SKM-1 treated with dmso at 0.1 percent for 144 hours (cell line): ENCODE results near the gene BBS9.
"Not testable (repeated sequence)": the region's sequence is repeated elsewhere in the genome, so short reads cannot be mapped to it uniquely, and the experiment has no call there.

Source experiments
- DNase-seq: peaks from one replicate; lab custom pipeline; 2025; ENCODE audit not compliant: unreplicated experiment; lab: John Stamatoyannopoulos, UW

Gene BBS9

DNA sequence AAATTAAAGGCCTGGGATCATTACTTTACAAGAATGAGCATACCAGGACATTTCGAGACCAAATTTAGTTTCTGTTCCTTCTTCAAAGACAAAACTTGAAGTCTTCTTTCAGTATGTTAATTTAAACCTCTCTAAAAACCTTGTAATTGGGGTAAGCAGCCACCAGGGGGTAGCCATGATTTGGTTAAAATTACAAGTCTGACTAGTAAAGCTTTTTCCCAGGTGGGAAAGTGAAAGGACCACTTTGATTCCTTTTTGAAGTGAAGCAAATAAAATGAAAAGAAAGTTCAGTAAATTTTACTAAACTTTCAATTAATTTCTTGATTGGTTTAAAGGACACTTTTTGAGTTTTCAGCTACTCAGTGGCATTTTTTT is 294.3 kb downstream of the BBS9 start:
- DNase-seq: peak; percentile 39

- DNase-seq: no peak
Measured at GRCh38 chr7:33425395-33425794, 296.0 kb downstream of the BBS9 start.

GRCh38 chr7:33425929-33426678 is 296.7 kb downstream of the BBS9 start:
- no peak for DNase-seq

DNA sequence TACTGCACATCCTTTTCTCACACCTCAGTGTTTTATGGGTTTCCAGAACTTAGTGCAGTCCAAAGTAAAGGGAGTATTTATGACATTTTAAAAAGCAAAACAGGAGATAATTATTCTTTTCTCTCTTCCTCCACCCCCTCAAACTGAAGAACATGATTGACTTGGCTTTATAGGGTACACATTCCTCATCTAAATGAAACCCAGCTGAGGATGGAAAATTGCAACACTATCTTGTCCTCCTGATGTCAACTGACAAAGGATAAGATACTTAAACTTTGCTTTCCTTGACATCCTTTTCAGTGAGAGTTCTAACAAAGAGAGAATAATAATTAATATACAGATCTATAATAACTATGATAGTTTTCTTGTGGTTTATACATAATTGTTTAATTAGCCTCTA is 299.1 kb downstream of the BBS9 start:
- DNase-seq: no peak

DNA sequence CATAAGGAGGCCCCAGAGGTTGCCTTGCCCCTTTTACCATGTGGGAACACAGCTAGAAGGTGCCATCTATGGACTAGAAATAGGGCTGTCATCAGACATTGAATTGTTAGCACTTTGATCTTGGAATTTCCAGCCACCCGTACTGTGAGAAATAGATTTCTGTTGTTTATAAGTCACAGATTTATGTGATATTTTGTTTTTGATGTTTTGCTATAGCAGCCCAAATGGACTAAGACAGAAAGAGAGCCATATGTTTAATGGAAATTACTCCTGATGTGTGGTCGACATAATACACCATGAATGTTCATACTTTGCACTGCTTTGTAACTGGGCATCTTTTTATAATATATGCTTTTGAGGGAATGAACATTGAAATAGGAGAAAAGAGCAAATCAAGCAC is 302.2 kb downstream of the BBS9 start:
- no peak for DNase-seq

DNA sequence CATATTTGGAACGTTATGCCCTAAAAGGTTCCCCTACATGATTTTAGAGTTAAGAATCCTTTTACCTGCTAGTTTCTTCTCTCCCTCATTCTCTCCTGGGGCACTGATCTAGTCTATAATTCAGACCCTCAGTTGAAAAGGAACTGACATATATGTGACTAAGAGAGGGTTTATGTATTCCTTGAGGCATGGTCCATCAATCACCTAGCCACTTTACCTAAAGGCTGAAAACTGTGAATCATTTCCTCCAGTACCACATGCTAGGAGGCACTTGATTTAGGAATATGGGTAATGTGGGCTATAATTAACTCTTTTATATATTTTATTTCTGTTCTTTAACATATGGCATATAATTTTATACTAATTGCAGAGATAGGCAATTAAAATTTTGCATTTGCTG is 303.5 kb downstream of the BBS9 start:
- DNase-seq: no peak

GRCh38 chr7:33433357-33433756 is 304.0 kb downstream of the BBS9 start:
- DNase-seq: no peak

GRCh38 chr7:33444511-33444910 is 315.1 kb downstream of the BBS9 start:
- DNase-seq: no peak

DNA sequence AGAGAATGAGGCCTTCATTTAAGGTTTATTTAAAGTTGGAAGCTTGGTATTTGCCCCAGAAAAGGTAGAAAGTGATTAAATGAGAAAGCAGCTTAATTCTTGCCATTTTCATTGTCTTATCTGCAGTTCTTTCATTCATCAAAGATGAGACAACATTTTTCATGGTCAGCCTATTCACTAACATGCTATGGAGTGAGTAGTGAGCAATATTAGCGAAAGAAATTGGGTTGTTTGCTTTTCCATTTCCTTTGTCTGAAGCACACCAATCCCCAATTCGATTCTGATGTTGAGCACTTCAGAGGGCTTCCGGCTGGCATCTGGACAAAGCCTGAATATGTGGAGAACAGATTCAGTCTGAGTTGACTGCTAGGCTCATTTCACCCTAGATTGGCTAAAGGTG is 317.2 kb downstream of the BBS9 start:
- no peak for DNase-seq

DNA sequence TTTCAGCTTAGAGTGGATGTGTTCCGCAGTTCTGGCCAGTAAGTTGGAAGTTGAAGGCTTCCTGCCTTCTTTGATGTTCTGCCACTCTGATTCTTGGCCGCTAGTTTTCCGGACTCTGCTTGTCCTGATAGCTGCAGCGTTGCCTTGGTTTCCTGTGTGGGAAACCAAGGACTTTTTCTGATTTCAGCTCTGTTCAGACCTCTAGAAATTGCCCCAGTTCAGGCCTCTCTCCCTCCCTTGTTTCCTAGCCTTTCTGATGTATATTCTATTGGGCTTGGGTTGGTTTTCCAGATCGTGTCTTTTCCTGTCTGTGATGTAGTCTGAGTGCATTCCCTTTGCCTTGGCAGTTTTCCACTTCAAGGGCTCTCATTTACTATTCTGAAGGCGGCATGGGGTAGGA is 318.7 kb downstream of the BBS9 start:
- DNase-seq: no peak

DNA sequence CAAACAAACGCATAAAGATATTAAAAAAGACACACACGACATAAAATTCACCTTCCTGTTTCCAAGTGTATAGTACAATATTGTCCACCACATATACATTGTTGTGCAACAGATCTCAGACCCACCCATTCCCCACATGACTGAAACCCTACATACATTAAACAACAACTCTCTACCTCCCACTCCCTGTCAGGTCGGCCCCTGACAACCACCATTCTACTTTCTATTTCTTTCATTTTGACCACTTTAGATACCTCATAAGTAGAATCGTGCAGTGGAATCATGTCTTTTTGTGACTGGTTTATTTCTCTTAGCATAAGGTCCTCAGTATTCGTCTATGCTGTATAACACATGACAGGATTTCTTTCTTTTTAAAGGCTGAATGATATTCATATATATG is 320.5 kb downstream of the BBS9 start:
- DNase-seq: no peak

GRCh38 chr7:33452805-33453502 is 323.6 kb downstream of the BBS9 start:
- DNase-seq: no peak

DNA sequence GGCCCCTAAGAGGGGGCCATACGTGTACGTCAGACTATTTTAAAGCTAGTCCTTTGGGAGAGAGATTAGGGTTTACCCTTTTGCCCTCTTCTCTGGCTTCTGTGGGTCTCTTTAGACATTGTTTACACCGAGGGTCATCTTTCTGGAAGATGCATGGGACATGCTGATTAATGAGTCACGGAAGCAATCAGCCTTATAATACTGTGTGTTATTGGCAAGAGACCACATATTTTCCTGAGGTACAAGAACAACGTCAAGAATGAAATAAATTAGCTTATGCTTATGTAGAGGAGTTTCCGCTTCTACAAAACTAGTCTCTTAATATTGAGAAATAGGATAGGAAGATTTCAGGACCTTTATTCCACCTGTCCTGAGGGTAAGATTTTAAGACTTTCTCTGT is 327.7 kb downstream of the BBS9 start:
- no peak for DNase-seq

- DNase-seq: no peak
Measured at GRCh38 chr7:33458581-33458980, 329.2 kb downstream of the BBS9 start.

DNA sequence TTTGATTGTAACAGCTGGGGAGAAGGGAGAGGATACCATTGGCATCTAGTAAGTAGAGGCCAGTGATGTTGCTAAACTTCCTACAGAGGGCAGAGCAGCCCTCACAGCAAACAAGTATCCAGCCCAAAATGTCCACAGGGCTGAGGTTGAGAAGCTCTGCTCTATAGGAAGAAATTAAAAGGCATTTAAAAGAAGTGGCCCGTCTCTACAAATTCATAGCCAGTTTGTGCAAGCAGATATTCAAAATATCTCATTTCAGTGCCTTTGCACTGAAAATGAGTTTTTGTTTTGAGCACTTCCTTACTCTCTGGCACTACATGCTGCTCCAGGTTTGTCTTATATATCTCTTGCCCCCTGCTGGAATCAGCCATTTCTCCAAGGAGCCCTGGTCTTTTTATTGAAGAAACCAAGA is 330.0 kb downstream of the BBS9 start:
- DNase-seq: peak; percentile 26

DNA sequence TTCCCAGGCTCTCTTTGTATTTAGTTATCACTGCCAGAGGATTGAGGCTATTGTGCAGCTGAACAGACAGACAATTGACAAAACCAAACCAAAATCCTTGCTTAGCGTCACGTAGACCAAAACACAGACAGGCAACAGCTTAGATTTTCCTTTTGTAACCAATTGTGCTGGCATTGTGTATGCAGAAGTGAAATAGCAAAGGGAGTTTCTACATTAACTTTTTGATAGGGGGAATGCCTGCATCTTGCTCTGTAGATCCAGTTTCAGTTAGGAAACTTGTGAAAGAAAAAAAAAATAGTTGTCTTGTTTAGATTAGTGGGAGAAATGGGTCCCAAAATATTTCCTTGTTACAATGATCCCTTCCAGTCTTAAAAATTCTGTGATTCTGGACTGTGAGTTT is 333.8 kb downstream of the BBS9 start:
- DNase-seq: no peak

DNA sequence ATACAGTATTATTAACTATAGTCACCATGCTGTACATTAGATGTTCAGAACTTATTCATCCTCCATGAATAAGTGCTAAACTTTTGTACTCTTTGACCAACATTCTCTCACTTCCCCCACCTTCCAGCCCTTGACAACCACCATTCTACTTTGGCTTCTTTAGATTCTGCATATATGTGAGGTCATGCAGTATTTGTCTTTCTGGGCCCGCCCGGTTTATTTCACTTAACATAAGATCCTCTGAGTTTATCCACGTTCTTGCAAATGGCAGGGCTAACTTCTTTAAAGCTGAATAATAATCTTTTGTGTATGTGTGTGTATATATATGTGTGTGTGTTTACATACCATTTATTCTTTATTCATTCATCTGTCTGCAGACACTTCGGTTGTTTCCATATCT is 336.8 kb downstream of the BBS9 start:
- DNase-seq: no peak

GRCh38 chr7:33471636-33472242 is 342.4 kb downstream of the BBS9 start:
- DNase-seq: no peak

DNA sequence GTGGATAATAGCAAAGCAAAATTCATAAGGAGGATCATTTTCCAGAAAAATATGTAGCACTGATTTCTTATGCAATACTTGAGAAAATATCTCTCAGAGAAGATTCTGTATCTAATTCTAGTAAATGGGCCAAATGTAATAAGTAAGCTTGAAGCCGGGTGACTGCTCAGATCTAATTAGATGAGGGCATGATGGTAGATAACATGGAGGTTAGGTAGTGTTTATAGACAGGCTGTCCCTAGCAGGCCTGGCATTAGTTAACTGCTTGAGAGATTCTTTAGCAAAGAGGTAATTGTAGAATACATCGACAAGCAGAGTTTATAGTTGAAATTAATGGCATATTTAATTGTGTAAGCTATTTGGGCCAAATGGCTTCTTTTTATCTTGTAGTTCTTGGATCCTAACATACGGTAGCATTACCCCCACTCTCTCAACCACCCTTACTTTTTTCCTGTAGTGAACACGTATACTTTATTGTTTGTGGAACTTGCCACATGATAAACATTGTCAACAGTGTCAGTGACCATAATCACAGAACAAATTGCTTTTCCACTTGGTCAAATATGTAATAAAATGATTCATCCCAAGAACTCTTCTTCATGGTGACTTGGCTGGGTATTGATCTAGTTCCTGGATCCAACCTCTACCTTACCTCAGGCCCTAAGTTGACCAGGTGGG is 343.1 kb downstream of the BBS9 start:
- DNase-seq: no peak

- DNase-seq: no peak
Measured at GRCh38 chr7:33477719-33478480, 348.5 kb downstream of the BBS9 start.

DNA sequence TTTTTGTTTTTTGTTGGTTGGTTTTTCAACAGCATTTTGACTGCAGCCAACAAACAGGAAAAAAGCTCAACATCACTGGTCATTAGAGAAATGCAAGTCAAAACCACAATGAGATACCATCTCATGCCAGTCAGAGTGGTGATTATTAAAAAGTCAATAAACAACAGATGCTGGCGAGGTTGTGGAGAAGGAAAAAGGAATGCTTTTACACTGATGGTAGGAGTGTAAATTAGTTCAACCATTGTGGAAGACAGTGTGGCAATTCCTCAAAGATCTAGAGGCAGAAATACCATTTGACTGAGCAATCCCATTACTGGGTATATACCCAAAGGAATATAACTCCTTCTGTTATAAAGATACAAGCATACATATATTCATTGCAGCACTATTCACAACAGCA is 355.1 kb downstream of the BBS9 start:
- not testable (repeated sequence) for DNase-seq
